H1 (cell line): ENCODE data around the gene ABCA6. TPM values are rescaled to one million over a fixed set of nuclear protein-coding genes. Genes with fewer than 3 reads are reported as not detected.

ENCODE experiments used
- BACH1 ChIP-seq: IDR thresholded peaks from 2 replicates; pipeline ENCODE4 v1.6.1; 2012; ENCODE audit warnings: low read length, improper control_type of control experiment
- CBX5 ChIP-seq: fragments of 300-800, 300-1000 bp; sonication (generic); IDR thresholded peaks from 2 replicates; pipeline ENCODE4 v1.7.1; 2016; ENCODE audit warnings: antibody characterized with exemption, low read length, low read depth
- JUND ChIP-seq: IDR thresholded peaks from 2 replicates; pipeline ENCODE4 v1.6.1; 2011; ENCODE audit warnings: mild to moderate bottlenecking, improper control_type of control experiment, low read length
- KDM1A ChIP-seq: fragments of 200-600, 300-600 bp; sonication (generic); IDR thresholded peaks from 2 replicates; pipeline ENCODE4 v1.7.1; 2016; ENCODE audit warnings: mild to moderate bottlenecking, low read length, borderline replicate concordance
- SIRT6 ChIP-seq: IDR thresholded peaks from one replicate; pipeline ENCODE4 v1.7.1; 2012; ENCODE audit warnings: low read length, inconsistent platforms
- polyA plus RNA-seq, 7 experiments: library from polyadenylated mRNA; depleted of rRNA in 3 of 7; stranded (reverse) in 5 of 7; unstranded in 2 of 7; fragments of >200 nt in 5 of 7; fragments of 200-250 nt in 2 of 7; gene quantifications; 1 replicate in 5 of 7; 2 replicates in 1 of 7; 4 replicates in 1 of 7; pipeline versions ENCODE4 v1.2.1 to v1.2.3, GENCODE V29; 2011 to 2013; ENCODE audit warnings: missing spikeins in 2 of 7, mixed read lengths in 2 of 7
- total RNA-seq: library from RNA; stranded (reverse); fragmentation: NEBNext Ultra II Directional; extraction: Animal tissue kit (Norgen Biotek cat#: 25700); gene quantifications from 2 replicates; pipeline ENCODE4 v1.2.1, GENCODE V29; 2021

Gene ABCA6
- total and polyA plus RNA-seq, 2 of the 8 experiments (the other 6 are each of a cell fraction or from before 2014, with no cell fraction given): not detected

GRCh38 chr17:69154267-69154666 is 12.6 kb upstream of the ABCA6 start (continued):
- TF ChIP-seq KDM1A (no peak), CBX5 (no peak), BACH1 (no peak), SIRT6 (no peak), JUND (no peak)
